HS-27A (cell line): ENCODE measurements around the gene KAZN.

Source experiments
- DNase-seq: peaks from one replicate; pipeline ENCODE4 v3.0.0-alpha.2; 2012; ENCODE audit warnings: low read depth, missing footprints

KAZN gene

DNA sequence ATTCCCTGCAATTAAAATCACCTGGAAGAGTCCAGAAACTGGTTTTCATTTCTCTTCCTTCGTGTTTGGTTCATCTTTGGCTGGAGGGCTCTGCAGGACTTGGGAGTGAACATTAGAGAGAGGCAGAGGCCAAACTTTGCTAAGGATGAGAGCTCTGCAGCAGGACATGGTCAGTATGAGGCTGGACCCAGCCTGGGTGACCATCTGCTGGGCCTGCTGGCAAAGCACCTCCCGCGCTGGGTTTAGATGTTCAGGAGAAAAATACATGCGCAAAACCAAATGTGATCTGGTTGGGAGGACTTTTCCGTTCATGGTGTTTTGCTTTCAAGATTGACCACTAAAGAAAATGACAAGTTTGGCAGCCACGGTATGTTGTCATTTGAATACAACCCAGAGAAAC is 15.9 kb downstream of the KAZN start:
- DNase-seq: no peak

GRCh38 chr1:14615549-14616218 is 17.2 kb downstream of the KAZN start:
- no peak for DNase-seq

DNA sequence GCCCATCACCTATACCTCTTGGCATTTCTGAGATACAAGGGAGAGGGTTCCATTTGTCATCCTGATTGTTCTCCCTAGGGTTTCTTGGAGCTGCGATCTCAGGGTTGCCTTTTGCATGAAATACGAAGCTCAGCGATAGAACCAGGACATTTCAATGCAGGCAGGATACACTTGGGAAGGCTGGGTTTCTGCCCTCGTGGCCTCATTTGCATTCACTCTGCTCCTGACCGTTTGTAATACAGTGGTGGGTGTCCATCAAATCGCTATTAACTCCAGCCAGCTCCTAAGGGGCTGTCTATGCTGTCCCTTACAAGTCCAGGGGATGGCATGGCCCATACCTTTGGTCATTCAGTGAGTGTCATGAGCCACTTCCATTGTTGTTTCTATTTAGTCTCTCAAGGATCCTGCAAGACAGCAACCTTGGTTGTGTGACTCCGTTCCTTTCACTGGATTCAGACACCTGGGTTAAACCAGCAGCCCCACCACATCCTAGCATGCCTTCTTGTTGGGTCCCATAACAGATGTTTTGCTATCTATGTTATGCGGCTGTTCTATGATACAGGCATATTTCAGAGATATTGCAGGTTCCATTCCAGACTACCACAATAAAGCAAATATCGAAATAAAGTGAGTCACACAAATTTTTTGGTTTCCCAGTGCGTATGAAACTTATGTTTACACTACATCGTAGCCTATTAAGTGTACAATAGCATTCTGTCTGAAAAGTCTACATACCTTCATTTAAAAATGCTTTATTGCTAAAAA is 18.3 kb downstream of the KAZN start:
- no peak for DNase-seq

DNA sequence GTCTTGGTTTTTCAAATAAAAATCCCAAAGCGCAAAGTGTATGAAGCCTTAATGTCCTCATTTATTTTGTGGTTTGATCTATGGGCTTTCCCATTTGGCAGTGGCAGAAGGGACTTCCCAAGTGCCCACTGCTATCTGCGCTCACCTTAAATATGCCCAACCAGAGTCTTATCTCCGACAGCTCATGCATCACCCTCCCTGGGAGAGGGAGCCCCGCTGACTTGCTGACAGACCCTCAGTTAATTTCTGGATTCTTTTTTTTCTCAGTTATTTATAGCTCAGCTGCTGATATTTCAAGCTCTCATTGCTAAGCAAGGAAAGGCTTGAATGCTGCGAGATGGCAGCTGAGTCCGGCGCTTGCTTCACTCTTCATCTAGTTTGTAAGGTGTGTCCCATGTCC is 19.3 kb downstream of the KAZN start:
- DNase-seq: no peak

DNA sequence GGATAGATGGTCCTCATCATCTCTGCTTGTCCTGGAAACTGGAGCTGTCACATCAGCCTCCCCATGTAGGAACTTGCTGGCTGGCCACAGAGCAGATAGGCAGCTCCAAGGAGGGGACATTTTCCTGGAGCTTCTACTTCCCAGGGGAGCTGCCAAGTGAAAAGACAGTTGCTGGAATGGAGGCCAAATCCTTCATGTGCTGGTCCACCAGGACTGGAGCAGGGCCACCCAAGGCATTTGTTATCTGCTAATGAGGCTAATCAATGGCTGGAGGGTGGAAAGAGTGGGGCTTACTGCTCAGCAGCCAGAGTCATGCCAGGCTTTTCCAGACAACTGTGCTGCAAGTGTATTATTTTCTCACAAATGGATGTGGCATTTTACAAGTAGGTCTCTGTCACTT is 22.5 kb downstream of the KAZN start:
- no peak for DNase-seq

DNA sequence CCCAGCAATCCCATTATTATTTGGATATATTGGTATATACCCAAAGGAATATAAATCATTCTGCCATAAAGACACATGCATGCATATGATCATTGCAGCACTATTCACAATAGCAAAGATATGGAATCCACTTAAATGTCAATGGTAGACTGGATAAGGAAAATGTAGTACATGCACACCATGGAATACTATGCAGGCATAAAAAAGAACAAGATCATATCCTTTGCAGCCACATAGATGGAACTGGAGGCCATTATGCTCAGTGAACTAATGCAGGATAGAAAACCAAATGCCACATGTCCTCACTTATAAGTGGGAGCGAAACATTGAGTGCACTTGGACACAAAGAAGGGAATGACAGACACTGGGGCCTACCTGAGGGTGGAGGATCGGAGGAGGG is 24.6 kb downstream of the KAZN start:
- no peak for DNase-seq

DNA sequence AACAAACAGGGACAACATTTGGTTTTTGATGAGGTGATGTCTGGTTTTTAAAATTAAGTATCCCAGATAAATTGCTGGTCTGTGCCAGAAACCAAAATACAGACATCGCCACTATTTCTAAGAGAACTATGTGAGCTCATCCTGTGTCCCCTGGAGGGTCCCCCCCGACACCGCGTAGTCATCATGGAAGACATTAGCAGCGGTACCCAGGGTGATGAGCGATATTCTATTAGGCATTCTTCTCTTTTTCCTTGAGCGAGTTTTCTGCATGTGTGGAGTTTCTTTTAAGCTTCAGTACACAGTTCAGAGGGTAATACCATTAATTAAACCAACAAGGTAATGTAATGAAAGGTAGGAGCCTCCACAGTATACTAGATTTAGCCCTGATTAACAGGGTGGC is 26.5 kb downstream of the KAZN start:
- DNase-seq: no peak

DNA sequence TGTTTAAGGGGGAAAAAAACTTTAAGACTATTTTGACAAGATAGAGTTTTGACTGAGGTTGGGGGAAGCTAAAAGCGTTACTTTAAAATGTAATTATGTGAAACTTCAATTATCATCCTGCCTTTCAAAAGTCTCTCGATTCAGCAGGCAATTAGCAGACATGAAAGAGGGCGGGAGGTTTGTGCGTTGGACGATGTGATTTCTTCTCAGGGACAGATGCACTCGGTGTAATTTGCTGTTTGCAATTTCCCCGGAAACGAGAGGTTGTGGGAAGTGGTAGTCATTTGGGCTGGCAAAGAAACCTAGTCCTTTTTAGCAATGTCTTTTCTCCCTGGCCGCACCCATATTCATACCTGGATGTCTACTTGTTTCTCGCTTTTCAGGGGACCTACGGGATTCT is 27.1 kb downstream of the KAZN start:
- DNase-seq: no peak

DNA sequence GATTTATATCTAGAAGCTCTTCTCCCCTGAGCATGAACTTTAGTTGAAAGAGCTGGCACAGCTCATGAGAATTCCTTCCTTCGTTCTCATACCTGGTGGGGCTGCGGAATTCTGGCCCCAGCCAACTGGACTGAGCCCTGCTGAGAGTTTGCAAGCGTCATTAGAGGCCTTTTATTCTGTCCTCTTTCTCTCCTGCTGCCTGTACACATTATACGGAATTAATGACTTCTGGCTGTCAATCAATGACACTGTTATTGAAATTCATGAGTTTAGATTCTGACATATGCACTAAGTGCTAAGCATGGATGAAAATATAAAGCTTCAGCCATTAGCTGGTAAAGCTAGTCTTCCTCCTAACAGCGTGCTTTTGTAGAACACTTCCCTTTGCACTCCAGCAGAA is 27.5 kb downstream of the KAZN start:
- DNase-seq: no peak

GRCh38 chr1:14626869-14627607 is 28.6 kb downstream of the KAZN start:
- no peak for DNase-seq

- DNase-seq: no peak
Observed at GRCh38 chr1:14627608-14628489, 29.4 kb downstream of the KAZN start.

GRCh38 chr1:14629363-14630014 is 31.0 kb downstream of the KAZN start:
- DNase-seq: no peak

DNA sequence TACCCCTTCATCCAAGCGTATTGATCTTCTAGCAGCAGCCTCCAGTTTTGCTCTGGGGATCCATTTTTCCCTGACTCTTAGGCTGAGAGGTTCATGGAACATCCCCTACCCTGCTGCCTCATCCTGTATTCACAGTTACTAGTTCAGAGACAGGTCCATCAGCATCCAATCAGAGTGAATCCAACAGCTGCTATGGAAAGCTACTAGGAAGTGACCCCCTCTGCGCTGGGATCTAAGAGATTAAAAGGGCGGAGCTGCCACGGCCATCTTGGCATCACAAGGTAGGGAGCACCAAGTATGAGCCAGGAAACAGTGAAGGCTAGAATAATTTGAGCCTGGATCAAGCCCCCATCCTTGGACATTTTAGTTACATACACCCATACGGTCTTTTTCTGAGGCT is 32.5 kb downstream of the KAZN start:
- DNase-seq: no peak

- no peak for DNase-seq
Observed at GRCh38 chr1:14631421-14631820, 32.9 kb downstream of the KAZN start.

DNA sequence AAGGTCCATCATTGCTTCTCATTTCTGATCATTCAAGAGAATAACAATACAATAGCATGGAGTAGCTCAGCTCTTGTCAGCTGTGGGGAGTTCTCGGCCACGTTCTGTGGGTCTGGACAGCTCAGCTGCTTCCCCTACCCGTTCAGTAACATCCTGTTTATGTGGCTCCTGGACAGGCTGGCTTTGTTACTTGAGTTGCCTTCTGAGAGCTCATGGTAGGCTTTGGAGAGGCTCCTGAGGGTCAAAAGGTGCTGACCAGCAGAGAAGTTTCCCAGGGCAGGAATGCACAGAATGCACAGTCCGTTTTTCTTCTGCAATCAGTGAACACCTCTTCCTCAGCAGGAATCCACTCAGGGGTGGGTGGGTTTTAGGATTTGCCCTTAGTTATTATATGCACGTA is 36.0 kb downstream of the KAZN start:
- DNase-seq: no peak

GRCh38 chr1:14635421-14635820 is 36.9 kb downstream of the KAZN start:
- DNase-seq: no peak

DNA sequence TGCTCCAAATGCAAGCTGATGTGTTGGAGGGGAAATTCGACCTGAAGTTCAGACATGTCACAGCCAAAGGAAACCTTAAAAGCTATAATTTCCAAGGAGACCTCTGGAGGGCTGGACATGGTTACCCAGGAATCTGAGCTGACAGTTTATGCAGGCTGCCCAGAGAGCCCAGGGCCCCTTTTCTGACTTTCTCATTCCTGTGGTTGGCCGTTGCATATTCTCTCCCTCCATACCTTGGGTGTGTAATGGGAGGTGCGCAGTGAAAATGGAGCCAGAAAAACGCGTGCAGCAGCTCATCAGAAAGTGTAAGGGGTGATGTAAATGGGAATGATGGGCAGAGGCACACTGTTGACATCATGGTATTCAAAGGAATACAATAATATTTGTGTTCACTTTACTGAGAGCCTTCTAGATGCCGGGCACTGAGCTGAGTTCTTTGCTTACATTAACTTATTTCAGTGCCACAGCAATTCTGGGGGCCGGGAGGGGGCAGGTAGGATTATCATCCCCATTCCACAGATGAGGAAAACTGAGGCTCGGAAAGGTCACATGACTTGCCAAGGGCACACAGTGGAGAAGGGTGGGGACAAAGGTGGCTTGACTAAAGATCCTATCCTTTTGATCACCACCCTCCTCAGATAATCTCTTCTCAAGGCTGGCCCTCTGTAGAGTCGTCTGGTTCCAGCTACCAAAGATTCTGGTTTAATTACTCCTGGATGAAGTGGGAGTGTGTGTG is 38.6 kb downstream of the KAZN start:
- DNase-seq: no peak

DNA sequence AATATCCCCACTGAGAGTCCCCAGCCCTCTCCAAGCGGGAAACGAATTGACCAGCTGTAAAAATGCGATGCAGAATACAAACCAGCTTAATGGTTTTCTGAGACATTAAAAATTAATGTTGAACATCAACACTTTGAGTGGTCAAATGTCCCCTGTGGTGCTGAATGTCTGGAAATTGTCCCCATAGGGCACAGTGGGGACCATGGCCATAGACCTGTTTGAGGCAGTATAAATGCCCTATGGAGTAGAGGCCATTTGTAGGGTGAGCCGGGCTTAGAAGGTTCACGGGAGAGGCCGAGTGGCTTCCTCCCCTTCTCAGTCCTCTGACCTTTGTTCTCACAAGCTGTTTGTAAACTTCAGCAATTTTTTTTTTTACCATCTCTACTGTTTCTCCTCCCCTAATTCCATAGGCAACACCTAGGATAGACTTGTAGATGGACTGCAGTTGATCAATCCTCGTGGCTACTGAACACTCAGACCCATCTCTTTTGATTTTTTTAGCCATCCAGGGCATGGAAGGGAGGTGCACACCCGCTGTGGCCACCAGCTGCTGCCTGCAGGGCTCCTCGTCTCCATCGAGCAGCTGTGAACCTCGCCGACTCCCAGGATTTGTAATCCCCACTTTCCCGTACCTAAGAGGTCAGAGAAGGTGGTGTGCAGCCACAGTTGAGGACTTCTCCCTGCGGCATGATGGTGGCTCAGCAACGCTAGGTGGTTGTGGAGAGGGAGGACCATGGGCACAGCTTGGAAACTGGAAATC is 41.0 kb downstream of the KAZN start:
- DNase-seq: no peak

DNA sequence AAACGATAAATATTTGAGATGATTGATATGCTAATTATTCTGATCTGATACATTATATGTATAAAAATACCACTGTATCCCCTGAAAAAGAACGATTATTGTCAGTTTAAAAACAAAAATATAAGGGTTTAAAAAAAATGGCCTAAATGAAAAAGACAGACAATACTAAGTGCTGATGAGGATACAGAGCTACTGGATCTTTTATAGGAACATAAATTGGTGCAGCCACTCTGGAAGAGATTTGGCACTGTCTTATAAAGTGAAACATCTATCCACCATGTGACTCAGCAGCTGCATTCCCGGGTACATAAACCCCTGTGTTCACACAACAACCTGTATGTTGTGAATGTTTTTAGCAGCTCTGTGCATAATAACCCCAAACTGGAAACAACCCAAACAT is 44.2 kb downstream of the KAZN start:
- DNase-seq: no peak

GRCh38 chr1:14646973-14647372 is 48.5 kb downstream of the KAZN start:
- no peak for DNase-seq
